Stimulated activated naive CD4-positive, alpha-beta T cell treated with Interleukin-2 at 50 U/mL for 16 hours (primary cell): ENCODE data around the gene DPYSL4.

Experiments
- DNase-seq: peaks from one replicate; lab custom pipeline; 2025; lab: John Stamatoyannopoulos, UW

DPYSL4 gene

GRCh38 chr10:132163826-132164515 lies 22.8 kb upstream of the DPYSL4 start:
- no peak for DNase-seq

GRCh38 chr10:132164761-132165278 lies 21.9 kb upstream of the DPYSL4 start:
- DNase-seq = no peak

GRCh38 chr10:132165416-132165980 lies 21.2 kb upstream of the DPYSL4 start:
- DNase-seq = no peak

GRCh38 chr10:132166216-132166950 lies 20.4 kb upstream of the DPYSL4 start:
- no peak for DNase-seq

GRCh38 chr10:132167041-132167674 lies 19.6 kb upstream of the DPYSL4 start:
- DNase-seq = no peak

- no peak for DNase-seq
These were observed 18.8 kb upstream of the DPYSL4 start for GRCh38 chr10:132167976-132168375.

GRCh38 chr10:132168571-132169030 lies 18.1 kb upstream of the DPYSL4 start:
- no peak for DNase-seq

- no peak for DNase-seq
These were observed 17.6 kb upstream of the DPYSL4 start for GRCh38 chr10:132169031-132169765.

- DNase-seq = no peak
These were observed 16.8 kb upstream of the DPYSL4 start for GRCh38 chr10:132169766-132170560.

GRCh38 chr10:132170561-132171361 lies 16.0 kb upstream of the DPYSL4 start:
- no peak for DNase-seq

GRCh38 chr10:132172091-132173066 lies 14.4 kb upstream of the DPYSL4 start:
- no peak for DNase-seq

GRCh38 chr10:132173185-132173584 lies 13.6 kb upstream of the DPYSL4 start:
- no peak for DNase-seq

GRCh38 chr10:132174237-132174636 lies 12.5 kb upstream of the DPYSL4 start:
- no peak for DNase-seq

GRCh38 chr10:132175408-132175807 lies 11.3 kb upstream of the DPYSL4 start:
- no peak for DNase-seq

GRCh38 chr10:132175907-132176581 lies 10.7 kb upstream of the DPYSL4 start:
- no peak for DNase-seq

GRCh38 chr10:132176623-132177500 lies 9.9 kb upstream of the DPYSL4 start:
- DNase-seq = no peak

GRCh38 chr10:132178046-132178445 lies 8.7 kb upstream of the DPYSL4 start:
- DNase-seq = no peak
